A673 (cell line): ENCODE measurements around the gene AGO3. TPM values are rescaled to one million over a fixed set of nuclear protein-coding genes. Genes with fewer than 3 reads are reported as not detected.

Experiments used
- BruUV-seq: library from RNA; stranded (reverse); fragments of 400-500 nt; replicated peaks from 2 replicates; lab custom pipeline; 2021; lab: Mats Ljungman, UMichigan
- CTCF ChIA-PET: fragments of 300-600 bp; sonication (Branson Sonifier 250); formaldehyde crosslinking; loops from one replicate; lab custom pipeline; 2022; ENCODE audit warnings: antibody characterized with exemption; lab: Charles Lee
- POLR2A ChIA-PET: fragments of 300-600 bp; sonication (Branson Sonifier 250); formaldehyde crosslinking; loops from one replicate; lab custom pipeline; 2022; ENCODE audit warnings: antibody characterized with exemption; ENCODE audit not compliant: low non-redundant PET; lab: Charles Lee
- DNase-seq: peaks from one replicate; pipeline ENCODE4 v3.0.0-alpha.2; 2015; ENCODE audit warnings: low spot score
- H3K27ac ChIP-seq: fragments of 200-600 bp; sonication (generic); 2 replicates; pipeline ENCODE4 v1.5.1; 2016; ENCODE audit warnings: mixed run types, low read depth, mild to moderate bottlenecking, mixed read lengths, antibody characterized with exemption, low read length; ENCODE audit not compliant: poor library complexity, severe bottlenecking
- H3K27me3 ChIP-seq: fragments of 200-600 bp; sonication (generic); replicated peaks from 2 replicates; pipeline ENCODE4 v1.6.1; 2017; ENCODE audit warnings: mixed run types, low read depth, mild to moderate bottlenecking, mixed read lengths, antibody characterized with exemption, low read length; ENCODE audit not compliant: insufficient read depth, poor library complexity
- H3K36me3 ChIP-seq: fragments of 200-600 bp; sonication (generic); 2 replicates; pipeline ENCODE4 v1.6.1; 2016; ENCODE audit warnings: mixed run types, mild to moderate bottlenecking, mixed read lengths, antibody characterized with exemption, low read length; ENCODE audit not compliant: insufficient read depth, poor library complexity, severe bottlenecking
- H3K4me1 ChIP-seq: fragments of 200-600 bp; sonication (generic); 2 replicates; pipeline ENCODE4 v1.6.1; 2017; ENCODE audit warnings: mixed run types, mild to moderate bottlenecking, mixed read lengths, antibody characterized with exemption, low read length; ENCODE audit not compliant: insufficient read depth, poor library complexity, severe bottlenecking
- H3K4me3 ChIP-seq: fragments of 200-600 bp; sonication (generic); 2 replicates; pipeline ENCODE4 v1.5.1; 2016; ENCODE audit warnings: low read depth, mixed run types, mild to moderate bottlenecking, mixed read lengths, low read length; ENCODE audit not compliant: poor library complexity, severe bottlenecking
- H3K9me3 ChIP-seq: fragments of 200-600 bp; sonication (generic); 2 replicates; pipeline ENCODE4 v1.6.1; 2016; ENCODE audit warnings: mixed run types, low read depth, mild to moderate bottlenecking, mixed read lengths, antibody characterized with exemption, low read length; ENCODE audit not compliant: poor library complexity, severe bottlenecking
- CTCF ChIP-seq: fragments of 300-800, 200-600 bp; sonication (generic); conservative IDR thresholded peaks from 2 replicates; pipeline ENCODE4 v1.5.1; 2017; ENCODE audit warnings: low read depth, mild to moderate bottlenecking, antibody characterized with exemption, low read length, moderate library complexity, mixed read lengths
- EZH2 ChIP-seq: fragments of 200-600 bp; sonication (generic); IDR thresholded peaks from 2 replicates; pipeline ENCODE4 v1.6.1; 2017; ENCODE audit warnings: borderline replicate concordance, low read depth, mild to moderate bottlenecking, mixed read lengths, antibody characterized with exemption, low read length; ENCODE audit not compliant: poor library complexity, severe bottlenecking
- intact Hi-C: fragments of 100-400 bp; cut with micrococcal nuclease; formaldehyde crosslinking; loops from one replicate; pipeline ENCODE4 v1.10.0; 2022; ENCODE audit not compliant: unreplicated experiment
- total RNA-seq: library from RNA; stranded (reverse); gene quantifications from 2 replicates; pipeline ENCODE4 v1.2.3, GENCODE V29; 2021

The AGO3 gene
- total RNA-seq, 1 experiment from 2014 or later: 44.2 TPM

GRCh38 chr1:36098650-36099365 lies 167.9 kb downstream of the AGO3 start:
- Histone ChIP-seq H3K4me1 (peaks cover 7% of the 10 kb centered on the region), H3K27ac (peak overlapping the region; percentile 16), H3K27me3 (no peaks in the 10 kb centered on the region), H3K36me3 (peaks cover 24% of the 10 kb centered on the region), H3K4me3 (no peak overlapping the region), H3K9me3 (no peaks in the 10 kb centered on the region)
- CTCF ChIA-PET: no interaction called here
- intact Hi-C loops: loop anchor here (1.0 to 5.0 kb wide), 5 partner anchors 33 to 321 kb away; no protein-coding TSS in a partner anchor
- DNase-seq: no peak
- no TSS peak for BruUV-seq
- POLR2A ChIA-PET: interaction anchor here (0.6 kb wide), 1 partner anchor 94 kb away, joined by 3 read pairs; no protein-coding TSS in a partner anchor
- TF ChIP-seq CTCF: no peak
- no peak for TF ChIP-seq EZH2

- intact Hi-C loops: loop anchor here (1.0 to 5.0 kb wide), 5 partner anchors 32 to 320 kb away; no protein-coding TSS in a partner anchor
- TF ChIP-seq CTCF (peak; percentile 92), EZH2 (no peak)
- DNase-seq: peak; percentile 82
- Histone ChIP-seq H3K36me3 (peaks cover 14% of the 10 kb centered on the region), H3K27ac (no peak overlapping the region), H3K4me3 (no peak overlapping the region), H3K4me1 (peaks cover 7% of the 10 kb centered on the region), H3K27me3 (no peaks in the 10 kb centered on the region), H3K9me3 (no peaks in the 10 kb centered on the region)
- CTCF ChIA-PET: interaction anchor here (0.6 kb wide), 2 partner anchors 88 to 198 kb away, joined by 3 to 5 read pairs; no protein-coding TSS in a partner anchor
- BruUV-seq: no TSS peak
- POLR2A ChIA-PET: no interaction called here
Measured at GRCh38 chr1:36099681-36100341, 168.9 kb downstream of the AGO3 start.

GRCh38 chr1:36100376-36100775 lies 169.5 kb downstream of the AGO3 start:
- no peak overlapping the region for H3K27ac ChIP-seq
- intact Hi-C loops: no loop called here
- H3K9me3 ChIP-seq: no peaks in the 10 kb centered on the region
- ChIA-PET CTCF (interaction anchor here (0.6 kb wide), 1 partner anchor 87 kb away, joined by 3 read pairs; no protein-coding TSS in a partner anchor), POLR2A (no interaction called here)
- H3K27me3 ChIP-seq: no peaks in the 10 kb centered on the region
- DNase-seq: no peak
- BruUV-seq: no TSS peak
- peaks cover 7% of the 10 kb centered on the region for H3K4me1 ChIP-seq
- peaks cover 9% of the 10 kb centered on the region for H3K36me3 ChIP-seq
- no peak overlapping the region for H3K4me3 ChIP-seq
- TF ChIP-seq CTCF (no peak), EZH2 (no peak)
